AG04450 (cell line): Measurements from ENCODE around the gene MUC21. TPM values are rescaled to one million over a fixed set of nuclear protein-coding genes. Genes with fewer than 3 reads are reported as not detected.

ENCODE experiments used
- CTCF ChIA-PET: fragments of 300-600, 350-600 bp; formaldehyde crosslinking; extraction: SDS; loops from one replicate; lab custom pipeline; 2022; ENCODE audit warnings: antibody characterized with exemption, inconsistent platforms; lab: Charles Lee
- POLR2A ChIA-PET: fragments of 350-600 bp; formaldehyde crosslinking; extraction: SDS; loops from one replicate; lab custom pipeline; 2021; ENCODE audit warnings: antibody characterized with exemption, inconsistent platforms; lab: Yijun Ruan, JAX
- DNase-seq: peaks from one replicate; pipeline ENCODE4 v3.0.0-alpha.2; 2011; ENCODE audit warnings: low read depth, low spot score
- H3K27ac ChIP-seq: one replicate; pipeline ENCODE4 v1.5.1; 2012; ENCODE audit warnings: low read depth, low read length, control low read depth
- H3K27me3 ChIP-seq: one replicate; pipeline ENCODE4 v1.6.0; 2012; ENCODE audit warnings: low read length; ENCODE audit not compliant: control insufficient read depth, insufficient read depth
- H3K4me3 ChIP-seq: 2 replicates; pipeline ENCODE4 v1.5.1; 2011; ENCODE audit warnings: mild to moderate bottlenecking, low read depth, low read length, control low read depth
- H3K9me3 ChIP-seq: 2 replicates; pipeline ENCODE4 v1.5.1; 2012; ENCODE audit warnings: low read length; ENCODE audit not compliant: control insufficient read depth, insufficient read depth
- CTCF ChIP-seq: IDR thresholded peaks from 2 replicates; pipeline ENCODE4 v1.5.1; 2011; ENCODE audit warnings: low read depth, low read length, control low read depth, inconsistent platforms
- polyA minus RNA-seq: library from RNA; depleted of rRNA, polyadenylated mRNA; stranded (reverse); fragments of >200 nt; gene quantifications from 2 replicates; pipeline ENCODE4 v1.2.3, GENCODE V29; 2011; rRNA and poly(A)+ RNA removed
- polyA plus RNA-seq: library from polyadenylated mRNA; depleted of rRNA; stranded (reverse); fragments of >200 nt; gene quantifications from 2 replicates; pipeline ENCODE4 v1.2.3, GENCODE V29; 2011; rRNA removed

MUC21 gene
- polyA plus RNA-seq (not detected in 2 replicates), polyA minus RNA-seq (not detected in 2 replicates)

DNA sequence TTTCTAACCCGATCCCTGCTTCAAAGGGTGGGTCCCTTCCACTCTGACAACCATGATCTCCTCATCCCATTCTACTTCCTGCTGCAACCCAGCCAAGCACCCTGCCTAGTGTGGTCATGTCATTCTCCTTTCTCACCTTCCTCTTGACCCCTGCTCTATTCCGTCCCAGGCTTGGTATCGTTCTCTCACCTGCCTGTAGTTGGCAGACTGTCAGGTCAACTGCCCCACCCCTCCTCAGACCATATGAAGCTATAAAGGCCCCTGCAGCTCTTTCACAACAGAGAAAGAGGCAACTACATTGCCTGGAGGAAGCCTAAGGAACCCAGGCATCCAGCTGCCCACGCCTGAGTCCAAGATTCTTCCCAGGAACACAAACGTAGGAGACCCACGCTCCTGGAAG lies at the start of gene MUC21:
TSS of gene MUC21 (plus strand) at position 280 of the 400 bp plus-strand sequence. CDS start 241 bp downstream, outside the sequence.
- H3K4me3 ChIP-seq: no peak within 1 kb of the TSS
- POLR2A ChIA-PET: no interaction called here
- CTCF ChIA-PET: interaction anchor here (1.1 kb wide), 1 partner anchor 68 kb away, joined by 3 read pairs; no protein-coding TSS in a partner anchor

GRCh38 chr6:30935018-30935417 lies 48.5 kb upstream of the MUC21 start:
- Histone ChIP-seq H3K27ac (no peak overlapping the region), H3K4me3 (no peak overlapping the region), H3K9me3 (no peaks in the 10 kb centered on the region), H3K27me3 (peaks cover 42% of the 10 kb centered on the region)
- ChIA-PET CTCF (interaction anchor here (0.9 kb wide), 1 partner anchor 8 kb away, joined by 3 read pairs; no protein-coding TSS in a partner anchor), POLR2A (no interaction called here)
- DNase-seq: no peak
- no peak for TF ChIP-seq CTCF

More for the DNA sequence above, at the start of gene MUC21:
- TF ChIP-seq CTCF: no peak
- H3K9me3 ChIP-seq: no peaks in the 10 kb centered on the region
- H3K27me3 ChIP-seq: peaks cover 5% of the 10 kb centered on the region
- H3K27ac ChIP-seq: no peak within 1 kb of the TSS
- no peak for DNase-seq

- no peak overlapping the region for H3K27ac ChIP-seq
- ChIA-PET POLR2A (no interaction called here), CTCF (no interaction called here)
- DNase-seq: no peak
- H3K4me3 ChIP-seq: no peak overlapping the region
- H3K27me3 ChIP-seq: peaks cover 41% of the 10 kb centered on the region
- TF ChIP-seq CTCF: no peak
- no peaks in the 10 kb centered on the region for H3K9me3 ChIP-seq
These were observed 46.3 kb upstream of the MUC21 start for GRCh38 chr6:30937265-30937664.

DNA sequence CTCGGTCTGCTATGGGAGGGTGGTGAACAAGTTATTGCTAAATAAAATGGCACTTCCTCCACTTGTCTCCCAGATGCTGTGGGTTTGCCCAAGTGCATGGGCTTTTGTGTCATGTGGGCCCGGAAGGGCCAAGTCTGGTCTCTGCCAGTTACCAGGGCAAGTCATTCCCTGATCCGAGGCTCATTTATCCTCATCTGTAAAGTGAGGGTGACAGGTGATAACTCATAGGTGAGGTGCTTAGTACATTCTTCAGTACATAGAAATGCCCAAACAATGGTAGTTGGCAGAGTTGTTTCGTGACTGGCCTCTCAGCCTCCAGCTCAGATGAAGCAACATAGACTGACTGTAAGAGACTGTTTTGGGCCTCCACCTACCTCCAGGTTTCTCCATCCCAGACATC lies 44.8 kb upstream of the MUC21 start:
- Histone ChIP-seq H3K9me3 (no peaks in the 10 kb centered on the region), H3K4me3 (no peak overlapping the region), H3K27me3 (peaks cover 47% of the 10 kb centered on the region), H3K27ac (no peak overlapping the region)
- ChIA-PET POLR2A (no interaction called here), CTCF (no interaction called here)
- no peak for TF ChIP-seq CTCF
- DNase-seq: no peak

- ChIA-PET POLR2A (no interaction called here), CTCF (interaction anchor here (1.5 kb wide), 1 partner anchor 140 kb away, joined by 5 read pairs; no protein-coding TSS in a partner anchor)
- H3K27ac ChIP-seq: no peak overlapping the region
- H3K4me3 ChIP-seq: no peak overlapping the region
- no peak for TF ChIP-seq CTCF
- H3K9me3 ChIP-seq: no peaks in the 10 kb centered on the region
- H3K27me3 ChIP-seq: peaks cover 46% of the 10 kb centered on the region
- no peak for DNase-seq
These were observed 44.0 kb upstream of the MUC21 start for GRCh38 chr6:30939473-30939872.
